ENCODE measurements around the gene LRRN1.

DNA sequence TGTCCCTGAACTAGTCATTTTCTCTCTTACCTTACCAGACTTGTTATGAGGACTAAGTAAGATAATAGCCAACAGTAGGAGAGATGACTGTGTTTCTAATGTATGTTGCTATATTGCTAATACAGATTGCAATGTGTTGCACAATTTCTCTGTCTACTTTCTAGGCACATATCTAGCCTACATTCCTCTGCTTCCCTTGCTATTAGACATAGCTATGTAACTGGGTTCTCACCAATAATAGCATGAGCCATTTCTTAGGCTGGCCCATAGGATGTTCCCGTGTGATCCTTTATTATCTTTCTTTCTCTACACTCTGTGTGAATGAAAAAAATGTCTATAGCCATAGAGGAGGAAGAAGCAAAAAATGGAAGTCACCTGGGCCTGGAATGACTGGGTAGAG, 6.8 kb upstream of the LRRN1 start:
- TF ChIP-seq, protein P1, sequence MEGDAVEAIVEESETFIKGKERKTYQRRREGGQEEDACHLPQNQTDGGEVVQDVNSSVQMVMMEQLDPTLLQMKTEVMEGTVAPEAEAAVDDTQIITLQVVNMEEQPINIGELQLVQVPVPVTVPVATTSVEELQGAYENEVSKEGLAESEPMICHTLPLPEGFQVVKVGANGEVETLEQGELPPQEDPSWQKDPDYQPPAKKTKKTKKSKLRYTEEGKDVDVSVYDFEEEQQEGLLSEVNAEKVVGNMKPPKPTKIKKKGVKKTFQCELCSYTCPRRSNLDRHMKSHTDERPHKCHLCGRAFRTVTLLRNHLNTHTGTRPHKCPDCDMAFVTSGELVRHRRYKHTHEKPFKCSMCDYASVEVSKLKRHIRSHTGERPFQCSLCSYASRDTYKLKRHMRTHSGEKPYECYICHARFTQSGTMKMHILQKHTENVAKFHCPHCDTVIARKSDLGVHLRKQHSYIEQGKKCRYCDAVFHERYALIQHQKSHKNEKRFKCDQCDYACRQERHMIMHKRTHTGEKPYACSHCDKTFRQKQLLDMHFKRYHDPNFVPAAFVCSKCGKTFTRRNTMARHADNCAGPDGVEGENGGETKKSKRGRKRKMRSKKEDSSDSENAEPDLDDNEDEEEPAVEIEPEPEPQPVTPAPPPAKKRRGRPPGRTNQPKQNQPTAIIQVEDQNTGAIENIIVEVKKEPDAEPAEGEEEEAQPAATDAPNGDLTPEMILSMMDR (IDR thresholded peaks at IDR 0.05), result no peak
- TF ChIP-seq ZFX (IDR thresholded peaks at IDR 0.05; ENCODE audit: borderline replicate concordance), result no peak

Data from 22Rv1 (cell line).